Measurements from ENCODE around the gene ARHGEF4. TPM values are rescaled to one million over a fixed set of nuclear protein-coding genes. Genes with fewer than 3 reads are reported as not detected.

The ARHGEF4 gene
- total RNA-seq, 3 donors from 2014 or later = 0.94 to 14.0 (median 1.5) TPM

- ATAC-seq = no peak
- Histone ChIP-seq H3K36me3 (ENCODE audit: low read depth) (no peaks in the 10 kb centered on the region), H3K4me3 (no peak overlapping the region), H3K4me1 (ENCODE audit: low read depth) (no peaks in the 10 kb centered on the region), H3K9me3 (no peaks in the 10 kb centered on the region)
- TF ChIP-seq, protein P1, sequence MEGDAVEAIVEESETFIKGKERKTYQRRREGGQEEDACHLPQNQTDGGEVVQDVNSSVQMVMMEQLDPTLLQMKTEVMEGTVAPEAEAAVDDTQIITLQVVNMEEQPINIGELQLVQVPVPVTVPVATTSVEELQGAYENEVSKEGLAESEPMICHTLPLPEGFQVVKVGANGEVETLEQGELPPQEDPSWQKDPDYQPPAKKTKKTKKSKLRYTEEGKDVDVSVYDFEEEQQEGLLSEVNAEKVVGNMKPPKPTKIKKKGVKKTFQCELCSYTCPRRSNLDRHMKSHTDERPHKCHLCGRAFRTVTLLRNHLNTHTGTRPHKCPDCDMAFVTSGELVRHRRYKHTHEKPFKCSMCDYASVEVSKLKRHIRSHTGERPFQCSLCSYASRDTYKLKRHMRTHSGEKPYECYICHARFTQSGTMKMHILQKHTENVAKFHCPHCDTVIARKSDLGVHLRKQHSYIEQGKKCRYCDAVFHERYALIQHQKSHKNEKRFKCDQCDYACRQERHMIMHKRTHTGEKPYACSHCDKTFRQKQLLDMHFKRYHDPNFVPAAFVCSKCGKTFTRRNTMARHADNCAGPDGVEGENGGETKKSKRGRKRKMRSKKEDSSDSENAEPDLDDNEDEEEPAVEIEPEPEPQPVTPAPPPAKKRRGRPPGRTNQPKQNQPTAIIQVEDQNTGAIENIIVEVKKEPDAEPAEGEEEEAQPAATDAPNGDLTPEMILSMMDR (IDR thresholded peaks at IDR 0.05) = no peak
- DNase-seq = no peak
- intact Hi-C loops (cut with DNase I, micrococcal nuclease) = no loop called here
These were observed 84.4 kb downstream of the ARHGEF4 start for GRCh38 chr2:130921164-130921476.

DNA sequence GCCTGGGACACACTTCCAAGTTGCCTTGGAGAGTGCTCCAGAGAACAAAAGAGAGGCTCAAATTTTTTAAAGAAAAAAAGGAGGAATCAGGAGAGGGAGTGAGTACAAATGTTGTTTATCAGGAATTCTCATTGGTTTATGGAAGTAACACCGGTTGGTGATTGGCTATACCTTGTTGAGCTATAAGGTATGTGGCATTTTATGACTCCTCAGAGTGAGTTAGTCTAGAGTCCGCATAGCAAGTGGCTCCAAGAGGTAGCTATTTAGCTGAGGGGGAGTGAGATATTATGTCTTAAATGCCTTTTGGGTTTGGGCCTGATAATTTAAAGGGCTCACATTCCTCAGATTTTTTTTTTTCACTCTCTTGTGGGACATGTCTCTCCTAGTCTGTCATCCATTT lies 85.7 kb downstream of the ARHGEF4 start:
- H3K36me3 ChIP-seq (ENCODE audit: low read depth) = no peaks in the 10 kb centered on the region
- no peak for ATAC-seq
- H3K9me3 ChIP-seq = no peaks in the 10 kb centered on the region
- no peak overlapping the region for H3K4me3 ChIP-seq
- intact Hi-C loops (cut with DNase I, micrococcal nuclease) = no loop called here
- TF ChIP-seq, protein P1 (IDR thresholded peaks at IDR 0.05) = no peak
- no peak for DNase-seq
- H3K4me1 ChIP-seq (ENCODE audit: low read depth) = no peaks in the 10 kb centered on the region

- Histone ChIP-seq H3K4me3 (no peak overlapping the region), H3K36me3 (ENCODE audit: low read depth) (no peaks in the 10 kb centered on the region), H3K9me3 (peaks cover 3% of the 10 kb centered on the region), H3K4me1 (ENCODE audit: low read depth) (no peaks in the 10 kb centered on the region)
- no peak for ATAC-seq
- no peak for DNase-seq
- TF ChIP-seq, protein P1 (IDR thresholded peaks at IDR 0.05) = no peak
- intact Hi-C loops (cut with DNase I, micrococcal nuclease) = no loop called here
These were observed 91.7 kb downstream of the ARHGEF4 start for GRCh38 chr2:130928385-130928784.

GRCh38 chr2:130930740-130931659 lies 94.3 kb downstream of the ARHGEF4 start:
- DNase-seq = no peak
- intact Hi-C loops (cut with DNase I, micrococcal nuclease) = no loop called here
- H3K4me3 ChIP-seq = no peak overlapping the region
- no peaks in the 10 kb centered on the region for H3K4me1 ChIP-seq (ENCODE audit: low read depth)
- H3K36me3 ChIP-seq (ENCODE audit: low read depth) = no peaks in the 10 kb centered on the region
- peaks cover 3% of the 10 kb centered on the region for H3K9me3 ChIP-seq
- no peak for ATAC-seq
- TF ChIP-seq, protein P1 (IDR thresholded peaks at IDR 0.05) = no peak

- DNase-seq = no peak
- intact Hi-C loops (cut with DNase I, micrococcal nuclease) = no loop called here
- no peaks in the 10 kb centered on the region for H3K36me3 ChIP-seq (ENCODE audit: low read depth)
- H3K4me3 ChIP-seq = no peak overlapping the region
- TF ChIP-seq, protein P1 (IDR thresholded peaks at IDR 0.05) = no peak
- H3K9me3 ChIP-seq = peaks cover 6% of the 10 kb centered on the region
- no peak for ATAC-seq
- no peaks in the 10 kb centered on the region for H3K4me1 ChIP-seq (ENCODE audit: low read depth)
These were observed 96.8 kb downstream of the ARHGEF4 start for GRCh38 chr2:130933501-130933900.
